ENCODE data around the gene CCNY.

- TF ChIP-seq POLR2A (IDR thresholded peaks at IDR 0.05; ENCODE audit: low read length) (no peak), JUNB (IDR thresholded peaks at IDR 0.05) (no peak), BHLHE40 (IDR thresholded peaks at IDR 0.05; ENCODE audit: low read depth, low read length) (no peak), CTCF (IDR thresholded peaks at IDR 0.05) (no peak), HDAC2 (IDR thresholded peaks at IDR 0.05) (no peak), SMC3 (IDR thresholded peaks at IDR 0.05) (no peak), JUN (IDR thresholded peaks at IDR 0.05) (no peak), HMGXB4 (CRISPR knock-in tag; IDR thresholded peaks at IDR 0.05; ENCODE audit: borderline replicate concordance) (no peak), REST (IDR thresholded peaks at IDR 0.05) (no peak), MAFK (IDR thresholded peaks at IDR 0.05; ENCODE audit: partially characterized antibody) (no peak), MAZ (IDR thresholded peaks at IDR 0.05; ENCODE audit: borderline replicate concordance, low read depth, low read length) (no peak), MAX (IDR thresholded peaks at IDR 0.05) (no peak), CHD4 (IDR thresholded peaks at IDR 0.05; ENCODE audit: borderline replicate concordance) (no peak), FOSL2 (IDR thresholded peaks at IDR 0.05) (no peak), FOSL2 (CRISPR knock-in tag; IDR thresholded peaks at IDR 0.05) (no peak)
Observed at GRCh38 chr10:35614312-35614711, 278.0 kb downstream of the CCNY start.
